LNCaP clone FGC (cell line): ENCODE results near the gene ATP2B2.

Experiments
- DNase-seq: peaks from one replicate; pipeline ENCODE4 v3.0.0-alpha.2; 2011; ENCODE audit warnings: low read depth
- H3K4me3 ChIP-seq: 2 replicates; pipeline ENCODE4 v1.5.1; 2011; ENCODE audit warnings: mild to moderate bottlenecking, low read depth, low read length, control low read depth
- TF ChIP-seq, protein P1 (sequence below): IDR thresholded peaks from 2 replicates; pipeline ENCODE4 v1.5.1; 2012; ENCODE audit warnings: mild to moderate bottlenecking; ENCODE audit not compliant: control insufficient read depth, insufficient read depth; ENCODE audit errors: extremely low read depth

The ATP2B2 gene

DNA sequence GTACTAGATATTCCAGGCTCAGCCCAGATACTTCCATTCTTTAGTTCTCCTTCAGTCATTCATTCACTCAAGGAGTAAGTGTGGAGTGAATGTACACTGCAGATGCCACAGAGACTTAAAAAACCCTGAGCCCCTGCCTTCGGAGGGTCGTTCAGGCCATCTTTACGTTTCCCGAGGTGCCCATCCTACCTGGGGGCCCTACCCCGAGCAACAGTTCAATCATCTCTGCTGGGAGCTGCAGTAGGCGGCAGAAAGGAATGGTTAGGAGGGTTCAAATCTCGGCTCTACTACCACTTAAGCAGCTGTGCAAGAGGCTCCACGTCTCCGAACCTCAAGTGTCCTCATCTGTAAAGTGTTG is 185.1 kb downstream of the ATP2B2 start:
- TF ChIP-seq, protein P1, sequence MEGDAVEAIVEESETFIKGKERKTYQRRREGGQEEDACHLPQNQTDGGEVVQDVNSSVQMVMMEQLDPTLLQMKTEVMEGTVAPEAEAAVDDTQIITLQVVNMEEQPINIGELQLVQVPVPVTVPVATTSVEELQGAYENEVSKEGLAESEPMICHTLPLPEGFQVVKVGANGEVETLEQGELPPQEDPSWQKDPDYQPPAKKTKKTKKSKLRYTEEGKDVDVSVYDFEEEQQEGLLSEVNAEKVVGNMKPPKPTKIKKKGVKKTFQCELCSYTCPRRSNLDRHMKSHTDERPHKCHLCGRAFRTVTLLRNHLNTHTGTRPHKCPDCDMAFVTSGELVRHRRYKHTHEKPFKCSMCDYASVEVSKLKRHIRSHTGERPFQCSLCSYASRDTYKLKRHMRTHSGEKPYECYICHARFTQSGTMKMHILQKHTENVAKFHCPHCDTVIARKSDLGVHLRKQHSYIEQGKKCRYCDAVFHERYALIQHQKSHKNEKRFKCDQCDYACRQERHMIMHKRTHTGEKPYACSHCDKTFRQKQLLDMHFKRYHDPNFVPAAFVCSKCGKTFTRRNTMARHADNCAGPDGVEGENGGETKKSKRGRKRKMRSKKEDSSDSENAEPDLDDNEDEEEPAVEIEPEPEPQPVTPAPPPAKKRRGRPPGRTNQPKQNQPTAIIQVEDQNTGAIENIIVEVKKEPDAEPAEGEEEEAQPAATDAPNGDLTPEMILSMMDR, result no peak
- DNase-seq, result no peak
- peak overlapping the region; percentile 100 for H3K4me3 ChIP-seq

DNA sequence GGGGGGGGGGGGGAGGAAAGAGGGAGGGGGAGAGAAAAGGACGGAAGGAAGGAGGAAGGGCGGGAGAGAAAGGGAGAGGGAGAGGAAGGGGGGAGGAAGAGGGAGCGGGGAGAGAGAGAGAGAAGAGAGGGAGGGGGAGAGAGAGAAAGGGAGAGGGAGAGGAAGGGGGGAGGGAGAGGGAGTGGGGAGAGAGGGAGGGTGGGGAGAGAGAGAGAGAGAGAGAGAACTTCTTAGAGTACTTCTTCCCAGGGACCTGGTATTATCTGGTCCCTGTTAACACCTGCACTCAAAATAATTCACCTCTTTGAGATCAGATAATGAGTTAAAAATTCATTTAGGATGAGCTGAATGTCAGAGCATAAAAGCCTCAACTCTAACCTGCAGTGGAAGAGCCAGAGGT is 185.6 kb downstream of the ATP2B2 start:
- TF ChIP-seq, protein P1, result no peak
- DNase-seq, result no peak
- peak overlapping the region; percentile 100 for H3K4me3 ChIP-seq

DNA sequence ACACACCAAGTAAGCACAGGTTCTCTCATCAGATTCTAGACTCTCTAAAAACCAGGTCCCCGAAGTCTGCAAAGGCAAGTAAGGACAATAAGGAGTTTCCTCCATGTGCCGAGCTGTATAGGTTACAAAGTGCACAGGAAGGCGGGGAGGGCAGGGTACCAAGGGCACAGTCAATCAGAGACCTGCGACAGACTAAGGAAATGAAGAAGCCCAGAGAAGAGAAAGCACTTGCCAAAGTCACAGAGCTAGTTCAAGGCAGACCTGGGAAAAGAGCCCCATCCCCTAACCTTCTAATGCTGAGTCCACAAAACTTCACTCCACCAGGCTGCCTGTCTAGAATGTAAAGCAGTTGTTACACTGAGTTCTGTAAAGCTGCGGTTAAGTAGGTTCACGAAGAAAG is 186.1 kb downstream of the ATP2B2 start:
- peak overlapping the region; percentile 100 for H3K4me3 ChIP-seq
- DNase-seq, result no peak
- TF ChIP-seq, protein P1, result no peak

DNA sequence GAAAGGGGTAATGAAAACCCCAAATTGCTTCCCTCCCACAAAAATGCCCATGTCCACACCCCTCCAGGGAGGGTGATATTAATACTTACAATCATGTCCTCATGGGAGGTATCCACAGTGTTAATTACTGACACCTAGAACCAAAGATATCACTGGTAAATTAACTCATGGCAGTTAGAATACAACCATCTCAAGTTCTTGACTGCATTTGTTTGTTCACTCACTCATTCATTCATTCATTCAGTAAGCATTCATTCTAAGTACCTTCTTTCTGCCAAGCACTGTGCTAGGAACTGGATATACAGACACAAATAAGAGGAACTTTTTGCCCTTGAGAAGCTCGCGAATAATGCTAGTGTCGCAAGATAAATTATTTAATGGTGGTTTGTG is 187.4 kb downstream of the ATP2B2 start:
- TF ChIP-seq, protein P1, result no peak
- no peak for DNase-seq
- no peak overlapping the region for H3K4me3 ChIP-seq

DNA sequence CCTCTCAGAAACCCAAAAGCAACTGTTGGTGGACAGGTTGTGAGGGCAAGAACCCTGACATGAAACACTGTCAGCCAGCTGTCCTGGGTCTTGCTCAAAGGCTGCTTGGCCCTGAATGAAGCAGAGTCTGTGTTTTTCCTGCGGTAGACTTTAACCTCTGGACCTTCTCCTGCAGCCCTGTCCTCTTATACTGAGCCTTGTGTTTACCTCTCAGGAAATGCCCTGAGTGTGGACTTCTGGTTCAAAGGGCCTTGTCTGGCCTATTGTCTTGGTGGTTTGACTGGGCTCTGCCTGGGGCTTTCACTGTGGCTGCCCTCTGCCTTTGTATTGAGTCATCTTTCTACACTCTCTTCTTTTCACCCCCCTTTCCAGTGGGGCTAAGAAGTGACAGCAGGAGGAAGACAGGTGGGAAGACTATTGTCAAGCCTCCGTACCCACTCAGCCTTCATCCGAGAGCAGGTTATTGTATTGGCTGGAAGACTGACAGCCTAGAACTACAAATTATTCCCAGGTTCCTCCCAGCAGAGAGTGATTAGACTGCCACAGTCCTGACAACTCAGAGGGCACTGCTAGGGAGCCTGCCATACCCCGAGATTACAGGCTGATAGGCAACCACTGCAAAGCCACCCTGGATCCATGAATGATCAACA is 187.9 kb downstream of the ATP2B2 start:
- no peak overlapping the region for H3K4me3 ChIP-seq
- TF ChIP-seq, protein P1, result no peak
- DNase-seq, result no peak

DNA sequence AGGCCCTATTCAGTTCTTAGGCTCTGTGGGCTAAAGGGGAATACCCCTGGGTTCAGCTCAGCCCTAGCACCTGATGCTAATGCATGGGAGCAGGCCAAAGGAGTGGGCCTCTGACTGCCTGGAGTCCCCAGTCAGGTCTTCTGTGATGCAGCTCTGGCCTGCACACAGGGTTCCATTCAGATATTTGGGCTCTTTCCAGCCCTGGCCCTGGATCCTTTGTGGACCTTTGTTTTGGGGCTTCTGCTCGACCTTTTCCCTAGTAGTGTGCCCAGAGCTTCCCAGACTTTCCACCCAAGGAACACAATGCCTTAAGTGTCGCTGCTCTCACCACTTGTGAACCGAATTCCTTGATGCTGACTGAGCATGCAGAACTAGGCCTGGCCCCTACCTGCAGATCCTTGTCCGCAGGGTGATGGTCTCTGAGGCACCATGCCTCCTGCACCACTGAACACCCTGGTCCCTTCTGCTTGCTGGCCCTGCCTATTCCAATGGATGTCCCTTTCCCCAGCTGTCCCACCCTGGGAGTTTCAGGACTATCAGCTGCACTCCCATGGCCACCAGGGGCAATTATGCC is 189.5 kb downstream of the ATP2B2 start:
- no peak for DNase-seq
- TF ChIP-seq, protein P1, result no peak

DNA sequence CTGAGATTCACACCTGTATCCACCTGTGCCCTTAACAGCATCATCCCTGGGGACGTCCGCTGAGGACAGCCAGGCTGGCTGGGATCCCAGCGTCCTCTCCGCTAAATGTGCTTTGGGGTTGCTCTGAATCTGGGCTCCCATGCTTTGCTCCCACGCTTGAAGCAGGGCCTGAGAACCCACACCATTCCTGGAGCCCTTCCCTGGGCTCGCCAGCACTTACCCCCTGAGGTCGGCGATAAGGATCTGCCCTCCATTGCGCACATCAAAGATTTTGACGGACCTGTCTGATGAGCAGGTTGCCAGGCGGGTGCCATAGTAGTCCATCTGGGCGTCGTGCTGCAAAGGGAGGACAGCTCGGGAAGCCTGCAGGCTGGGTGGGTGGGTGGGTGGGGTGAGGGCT is 190.3 kb downstream of the ATP2B2 start:
- H3K4me3 ChIP-seq, result no peak overlapping the region
- no peak for DNase-seq
- TF ChIP-seq, protein P1, result no peak

More for the DNA sequence above, 189.5 kb downstream of the ATP2B2 start:
- H3K4me3 ChIP-seq, result no peak overlapping the region
